Tibial nerve (tissue), 4 donors: ENCODE data around the gene PES1. TPM values are rescaled to one million over a fixed set of nuclear protein-coding genes. Genes with fewer than 3 reads are reported as not detected.
"Not testable (repeated sequence)": the region's sequence is repeated elsewhere in the genome, so short reads cannot be mapped to it uniquely, and the experiment has no call there.

ENCODE experiments used
- DNase-seq, 2 donors: peaks; one replicate each; pipeline ENCODE4 v3.0.0-alpha.2; 2019; ENCODE audit warnings: low spot score in 2 of 2
- H3K27ac ChIP-seq, 4 donors: fragments of 200-600 bp; sonication (generic) in 3 of 4; one replicate each; pipeline ENCODE4 v1.5.1; 2017 to 2019; ENCODE audit warnings: mild to moderate bottlenecking in 1 of 4
- H3K27me3 ChIP-seq, 2 donors: fragments of 200-600 bp; sonication (generic) in 1 of 2; one replicate each; pipeline versions ENCODE4 v1.5.1 to v1.6.0; 2017 to 2019
- H3K36me3 ChIP-seq, 3 donors: fragments of 200-600 bp; sonication (generic); one replicate each; pipeline ENCODE4 v1.5.1; 2018 to 2019
- H3K4me1 ChIP-seq, 4 donors: fragments of 200-600 bp; sonication (generic) in 3 of 4; one replicate each; pipeline ENCODE4 v1.5.1; 2017 to 2019
- H3K4me3 ChIP-seq, 4 donors: fragments of 200-600 bp; sonication (generic) in 3 of 4; one replicate each; pipeline ENCODE4 v1.5.1; 2017 to 2019; ENCODE audit warnings: mild to moderate bottlenecking in 1 of 4, moderate library complexity in 1 of 4
- H3K9me3 ChIP-seq, 4 donors: fragments of 200-600 bp; sonication (generic) in 3 of 4; one replicate each; pipeline ENCODE4 v1.5.1; 2017 to 2019
- CTCF ChIP-seq, 5 experiments: fragments of 200-600 bp in 3 of 5; fragments of 450-650 bp in 2 of 5; sonication (generic) in 3 of 5; IDR thresholded peaks; one replicate each; pipeline ENCODE4 v1.5.1; 2016 to 2019; ENCODE audit warnings: antibody characterized with exemption in 5 of 5, mild to moderate bottlenecking in 3 of 5, moderate library complexity in 2 of 5
- EP300 ChIP-seq, 2 donors: sonication (generic); formaldehyde crosslinking; IDR thresholded peaks; one replicate each; pipeline ENCODE4 v1.6.1; 2017; ENCODE audit warnings: antibody characterized with exemption in 2 of 2, mild to moderate bottlenecking in 1 of 2
- POLR2A ChIP-seq, 2 donors: fragments of 450-650 bp; IDR thresholded peaks; one replicate each; pipeline ENCODE4 v1.6.1; 2017; ENCODE audit warnings: antibody characterized with exemption in 2 of 2, mild to moderate bottlenecking in 2 of 2, moderate library complexity in 2 of 2
- WGBS, 2 donors: methylation state at CpG; one replicate each; pipeline ENCODE4 v1.1.5; 2018; 5-methylcytosine and 5-hydroxymethylcytosine counted together
- total RNA-seq, 4 donors: library from RNA; depleted of rRNA; stranded (reverse); fragments of >200 nt; gene quantifications; one replicate each; pipeline ENCODE4 v1.1.0, GENCODE V29; 2016

PES1 gene
- total RNA-seq, 4 donors from 2014 or later: 53.9 to 74.7 (median 70.3) TPM

- H3K9me3 ChIP-seq: no peaks in the 10 kb centered on the region
- TF ChIP-seq CTCF (IDR thresholded peaks at IDR 0.05) (no peak), POLR2A (IDR thresholded peaks at IDR 0.05) (no peak), EP300 (IDR thresholded peaks at IDR 0.05) (no peak)
- no peak for DNase-seq
- no peak overlapping the region for H3K27ac ChIP-seq
- no peak overlapping the region for H3K4me3 ChIP-seq
- H3K27me3 ChIP-seq: no peaks in the 10 kb centered on the region
- WGBS, 2 donors: 90% methylated on average over 3 of the region's 3 CpGs
- H3K36me3 ChIP-seq: no peaks in the 10 kb centered on the region
- no peaks in the 10 kb centered on the region for H3K4me1 ChIP-seq
These were observed 7.3 kb upstream of the PES1 start for GRCh38 chr22:30598986-30599385.

- H3K36me3 ChIP-seq: no peaks in the 10 kb centered on the region
- no peak for TF ChIP-seq EP300 (IDR thresholded peaks at IDR 0.05)
- no peak for TF ChIP-seq POLR2A (IDR thresholded peaks at IDR 0.05)
- TF ChIP-seq CTCF (IDR thresholded peaks at IDR 0.05): no peak
- H3K9me3 ChIP-seq: no peaks in the 10 kb centered on the region
- H3K27me3 ChIP-seq: no peaks in the 10 kb centered on the region
- WGBS, 2 donors: 88 to 91% methylated on average over 9 to 21 of the region's 29 CpGs
- no peak for DNase-seq
- peaks cover 0 to 5% (median 0%) of the 10 kb centered on the region in 4 donors for H3K4me1 ChIP-seq
- no peak overlapping the region for H3K4me3 ChIP-seq
- H3K27ac ChIP-seq: no peak overlapping the region
These were observed 5.2 kb upstream of the PES1 start for GRCh38 chr22:30596886-30597285.

DNA sequence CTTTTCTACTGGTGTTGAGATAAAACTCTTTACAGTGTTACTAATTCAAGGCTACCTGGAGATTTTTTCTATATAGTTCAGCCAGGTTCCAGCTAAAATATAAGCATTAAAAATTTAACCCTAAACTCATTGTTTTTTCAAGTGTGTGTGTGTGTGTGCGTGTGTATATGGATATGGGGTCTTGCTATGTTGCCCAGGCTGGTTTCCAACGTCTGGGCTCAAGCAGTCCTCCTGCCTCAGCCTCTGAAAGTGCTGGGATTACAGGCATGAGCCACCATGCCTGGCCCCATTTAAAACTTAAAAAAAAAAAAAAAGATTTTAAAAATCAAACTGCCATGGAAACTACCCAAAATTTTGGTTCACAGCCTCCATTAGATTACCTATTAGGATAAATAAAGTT, 4.5 kb upstream of the PES1 start:
- Histone ChIP-seq H3K36me3 (no peaks in the 10 kb centered on the region), H3K27me3 (no peaks in the 10 kb centered on the region), H3K27ac (no peak overlapping the region), H3K4me1 (peaks cover 0 to 5% (median under 1%) of the 10 kb centered on the region in 4 donors), H3K4me3 (no peak overlapping the region), H3K9me3 (no peaks in the 10 kb centered on the region)
- 51 to 69% methylated on average over 2 of the region's 2 CpGs for WGBS, 2 donors
- DNase-seq: no peak
- TF ChIP-seq CTCF (IDR thresholded peaks at IDR 0.05) (no peak), EP300 (IDR thresholded peaks at IDR 0.05) (no peak), POLR2A (IDR thresholded peaks at IDR 0.05) (no peak)

DNA sequence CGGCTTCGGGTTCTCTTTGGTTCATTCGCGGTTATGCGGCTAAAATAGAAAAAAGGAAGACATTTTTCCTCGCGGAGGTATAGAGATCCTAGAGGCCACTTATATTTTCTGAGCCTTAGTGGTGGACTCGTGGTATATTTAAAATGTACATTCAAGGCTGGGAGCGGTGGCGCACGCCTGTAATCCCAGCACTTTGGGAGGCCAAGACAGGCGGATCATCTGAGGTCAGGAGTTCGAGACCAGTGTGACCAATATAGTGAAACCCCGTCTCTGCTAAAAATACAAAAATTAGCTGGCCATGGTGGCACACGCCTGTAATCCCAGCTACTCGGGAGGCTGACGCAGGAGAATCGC, 627 bp upstream of the PES1 start:
- peaks cover 0 to 19% (median 18%) of the 10 kb centered on the region in 3 donors for H3K36me3 ChIP-seq
- H3K27ac ChIP-seq: peak overlapping the region in 3 of 4 donors; percentile 50 to 91 (median 85)
- WGBS, 2 donors: 34 to 36% methylated on average over 18 of the region's 18 CpGs
- H3K4me3 ChIP-seq: peak overlapping the region; percentile 57 to 93 (median 76)
- DNase-seq, H3K9me3 ChIP-seq, H3K27me3 ChIP-seq: not testable (repeated sequence)
- peaks cover 8 to 26% (median 15%) of the 10 kb centered on the region in 4 donors for H3K4me1 ChIP-seq

GRCh38 chr22:30591191-30591587, 521 bp downstream of the PES1 start:
- 3 to 4% methylated on average over 14 of the region's 14 CpGs for WGBS, 2 donors
- Histone ChIP-seq H3K27me3 (no peaks in the 10 kb centered on the region), H3K4me3 (peak overlapping the region; percentile 57 to 93 (median 76)), H3K36me3 (peaks cover 0 to 31% (median 30%) of the 10 kb centered on the region in 3 donors), H3K9me3 (no peaks in the 10 kb centered on the region), H3K27ac (peak overlapping the region; percentile 50 to 91 (median 83)), H3K4me1 (peaks cover 8 to 26% (median 15%) of the 10 kb centered on the region in 4 donors)
- TF ChIP-seq EP300 (IDR thresholded peaks at IDR 0.05) (no peak), POLR2A (IDR thresholded peaks at IDR 0.05) (no peak), CTCF (IDR thresholded peaks at IDR 0.05) (no peak)
- DNase-seq: no peak

DNA sequence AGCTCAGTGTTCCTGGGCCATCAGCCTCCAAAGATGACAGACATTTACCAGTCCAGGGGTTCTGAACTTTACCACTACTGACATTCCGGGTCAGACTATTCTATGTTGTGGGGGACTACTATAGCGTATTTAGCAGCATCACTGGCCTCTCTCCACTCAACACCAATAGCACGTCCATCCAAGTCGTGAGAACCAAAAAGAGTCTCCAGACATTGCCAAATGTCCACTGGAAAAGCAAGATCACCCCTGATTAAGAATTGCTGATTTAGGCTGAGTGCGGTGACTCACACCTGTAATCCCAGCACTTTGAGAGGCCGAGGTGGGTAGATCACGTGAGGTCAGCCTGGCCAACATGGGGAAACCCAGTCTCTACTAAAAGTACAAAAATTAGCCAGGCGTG, 5.3 kb downstream of the PES1 start:
- H3K9me3 ChIP-seq: no peaks in the 10 kb centered on the region
- TF ChIP-seq CTCF (IDR thresholded peaks at IDR 0.05) (no peak), POLR2A (IDR thresholded peaks at IDR 0.05) (no peak), EP300 (IDR thresholded peaks at IDR 0.05) (no peak)
- H3K4me3 ChIP-seq: no peak overlapping the region
- no peak for DNase-seq
- peaks cover 8 to 50% (median 20%) of the 10 kb centered on the region in 4 donors for H3K4me1 ChIP-seq
- 95% methylated on average over 8 of the region's 8 CpGs for WGBS, 2 donors
- no peak overlapping the region for H3K27ac ChIP-seq
- peaks cover 0 to 78% (median 66%) of the 10 kb centered on the region in 3 donors for H3K36me3 ChIP-seq
- no peaks in the 10 kb centered on the region for H3K27me3 ChIP-seq
